IPS-18a (cell line): ENCODE results near the gene IFT88.
A peak's percentile ranks its signal among the peaks of the same experiment; 100 is the strongest.

Experiments used
- H3K27ac ChIP-seq: one replicate; pipeline ENCODE4 v1.5.1; 2013; ENCODE audit warnings: low read length
- H3K27me3 ChIP-seq: one replicate; pipeline ENCODE4 v1.6.1; 2013; ENCODE audit warnings: mild to moderate bottlenecking, low read length; ENCODE audit not compliant: control insufficient read depth, insufficient read depth
- H3K36me3 ChIP-seq: one replicate; pipeline ENCODE4 v1.6.1; 2013; ENCODE audit warnings: low read depth, low read length; ENCODE audit not compliant: control insufficient read depth
- H3K4me1 ChIP-seq: one replicate; pipeline ENCODE4 v1.6.1; 2013; ENCODE audit warnings: low read depth, low read length; ENCODE audit not compliant: control insufficient read depth
- H3K4me3 ChIP-seq: one replicate; pipeline ENCODE4 v1.5.1; 2013; ENCODE audit warnings: low read length
- H3K9ac ChIP-seq: one replicate; pipeline ENCODE4 v1.6.1; 2013; ENCODE audit warnings: mild to moderate bottlenecking, low read length, moderate library complexity
- H3K9me3 ChIP-seq: one replicate; pipeline ENCODE4 v1.6.1; 2013; ENCODE audit warnings: low read depth, low read length; ENCODE audit not compliant: control insufficient read depth

The IFT88 gene

GRCh38 chr13:20711301-20712044 is 144.5 kb downstream of the IFT88 start:
- H3K4me1 ChIP-seq, result peaks cover 12% of the 10 kb centered on the region

GRCh38 chr13:20713014-20713376 is 146.0 kb downstream of the IFT88 start:
- no peaks in the 10 kb centered on the region for H3K9me3 ChIP-seq
- H3K36me3 ChIP-seq, result no peaks in the 10 kb centered on the region
- peaks cover 42% of the 10 kb centered on the region for H3K27me3 ChIP-seq
- peak overlapping the region; percentile 36 for H3K4me3 ChIP-seq
- no peak overlapping the region for H3K27ac ChIP-seq
- peak overlapping the region; percentile 30 for H3K9ac ChIP-seq
- peaks cover 20% of the 10 kb centered on the region for H3K4me1 ChIP-seq

More at GRCh38 chr13:20711301-20712044, 144.5 kb downstream of the IFT88 start:
- Histone ChIP-seq H3K9ac (no peak overlapping the region), H3K27ac (no peak overlapping the region), H3K4me3 (no peak overlapping the region), H3K9me3 (no peaks in the 10 kb centered on the region), H3K27me3 (peaks cover 27% of the 10 kb centered on the region), H3K36me3 (no peaks in the 10 kb centered on the region)

GRCh38 chr13:20713751-20714150 is 146.8 kb downstream of the IFT88 start:
- Histone ChIP-seq H3K27ac (no peak overlapping the region), H3K36me3 (no peaks in the 10 kb centered on the region), H3K27me3 (peaks cover 44% of the 10 kb centered on the region), H3K4me3 (no peak overlapping the region), H3K4me1 (peaks cover 20% of the 10 kb centered on the region), H3K9ac (no peak overlapping the region), H3K9me3 (no peaks in the 10 kb centered on the region)

- H3K4me3 ChIP-seq, result no peak overlapping the region
- no peaks in the 10 kb centered on the region for H3K9me3 ChIP-seq
- peaks cover 20% of the 10 kb centered on the region for H3K4me1 ChIP-seq
- peaks cover 44% of the 10 kb centered on the region for H3K27me3 ChIP-seq
- H3K27ac ChIP-seq, result no peak overlapping the region
- no peaks in the 10 kb centered on the region for H3K36me3 ChIP-seq
- no peak overlapping the region for H3K9ac ChIP-seq
Observed at GRCh38 chr13:20714161-20714560, 147.2 kb downstream of the IFT88 start.

DNA sequence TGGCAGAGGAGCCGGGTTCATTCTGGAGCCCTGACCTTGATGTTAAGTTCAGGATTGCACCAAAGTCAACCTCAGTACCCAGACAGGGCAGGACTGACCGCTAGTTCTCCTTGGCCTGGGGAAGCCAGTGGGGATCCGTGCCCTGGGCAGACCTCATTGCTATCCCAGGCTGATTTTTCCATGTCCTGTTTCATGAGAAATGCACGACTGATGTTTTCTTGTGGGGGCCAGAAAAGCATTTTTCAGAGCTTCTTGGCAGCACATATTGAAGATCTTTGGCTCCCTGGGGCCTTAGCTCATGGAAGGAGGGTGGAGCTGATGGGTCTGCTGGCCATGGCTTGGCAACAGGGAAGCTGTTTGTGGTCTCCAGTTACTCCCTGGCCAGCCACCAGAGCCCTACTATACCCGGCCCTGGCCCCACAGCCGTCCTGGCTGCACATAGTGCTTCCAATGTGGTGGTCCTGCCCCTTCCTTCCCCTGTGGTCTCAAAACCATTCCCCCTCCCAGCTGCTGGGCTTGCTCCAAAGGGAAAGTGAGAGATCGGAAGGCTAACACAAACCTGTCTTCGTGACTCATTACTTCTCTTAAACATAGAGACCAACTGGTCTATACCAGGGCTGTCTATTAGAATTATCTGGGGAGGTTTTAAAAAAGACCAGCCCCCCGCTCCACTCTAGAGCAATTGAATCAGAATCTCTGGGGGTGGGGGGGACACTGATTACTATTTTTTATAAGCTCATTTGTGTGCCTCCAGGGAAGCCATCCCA is 147.8 kb downstream of the IFT88 start:
- no peaks in the 10 kb centered on the region for H3K36me3 ChIP-seq
- no peak overlapping the region for H3K9ac ChIP-seq
- no peak overlapping the region for H3K4me3 ChIP-seq
- peaks cover 50% of the 10 kb centered on the region for H3K27me3 ChIP-seq
- H3K27ac ChIP-seq, result no peak overlapping the region
- no peaks in the 10 kb centered on the region for H3K9me3 ChIP-seq
- peaks cover 20% of the 10 kb centered on the region for H3K4me1 ChIP-seq

- Histone ChIP-seq H3K27ac (no peak overlapping the region), H3K4me1 (peaks cover 20% of the 10 kb centered on the region), H3K4me3 (no peak overlapping the region), H3K9me3 (no peaks in the 10 kb centered on the region), H3K9ac (no peak overlapping the region), H3K27me3 (peaks cover 55% of the 10 kb centered on the region), H3K36me3 (no peaks in the 10 kb centered on the region)
Observed at GRCh38 chr13:20715330-20715712, 148.4 kb downstream of the IFT88 start.

GRCh38 chr13:20716951-20717350 is 150.0 kb downstream of the IFT88 start:
- H3K4me3 ChIP-seq, result peak overlapping the region; percentile 4

DNA sequence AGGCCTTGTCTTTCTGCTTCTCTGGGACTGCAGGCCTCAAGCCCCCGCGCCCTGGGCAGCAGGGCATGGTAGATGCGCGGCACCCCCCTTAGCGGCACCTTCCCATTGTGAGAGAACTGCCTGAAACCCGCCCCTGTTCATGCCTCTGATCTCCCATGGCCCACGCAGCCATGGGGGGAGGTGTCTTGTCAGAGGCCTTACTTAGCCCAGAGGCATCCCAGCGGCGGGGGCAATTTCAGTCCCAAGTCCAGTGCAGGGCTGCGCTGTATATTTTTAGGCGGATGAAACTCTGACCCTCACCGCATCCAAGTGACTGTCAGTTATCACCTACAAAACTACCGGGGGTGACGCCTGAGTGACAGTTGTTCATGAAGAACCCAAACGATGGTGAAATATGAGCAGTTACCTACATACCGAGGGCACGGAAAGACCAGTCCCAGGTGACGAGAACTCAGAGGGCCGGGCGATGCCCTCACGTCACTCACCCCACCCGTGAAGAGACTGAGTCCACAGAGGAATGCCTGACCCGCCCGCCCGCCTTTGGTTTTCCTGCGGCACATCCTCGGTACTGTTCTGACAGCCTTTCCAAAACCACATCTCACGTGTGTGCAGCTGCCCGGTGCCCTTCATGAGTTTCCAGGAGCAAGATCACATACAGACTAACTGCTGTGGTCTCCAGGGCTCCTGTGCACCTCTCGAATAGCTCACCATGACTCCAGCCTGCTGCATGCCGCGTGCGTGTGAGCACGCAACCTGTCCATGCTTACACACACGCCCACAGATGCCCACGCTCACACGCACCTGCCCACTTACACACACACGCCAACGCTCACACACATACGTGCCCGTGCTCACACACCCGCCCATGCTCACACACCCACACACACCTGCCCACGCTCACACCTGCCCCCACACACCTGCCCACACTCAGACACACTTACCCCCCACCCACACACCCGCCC is 150.9 kb downstream of the IFT88 start:
- Histone ChIP-seq H3K4me1 (peaks cover 15% of the 10 kb centered on the region), H3K9me3 (no peaks in the 10 kb centered on the region), H3K27ac (no peak overlapping the region), H3K36me3 (no peaks in the 10 kb centered on the region), H3K27me3 (peaks cover 79% of the 10 kb centered on the region), H3K9ac (no peak overlapping the region), H3K4me3 (no peak overlapping the region)

More at GRCh38 chr13:20716951-20717350, 150.0 kb downstream of the IFT88 start:
- peaks cover 17% of the 10 kb centered on the region for H3K4me1 ChIP-seq
- H3K9ac ChIP-seq, result no peak overlapping the region
- no peaks in the 10 kb centered on the region for H3K9me3 ChIP-seq
- no peak overlapping the region for H3K27ac ChIP-seq
- peaks cover 72% of the 10 kb centered on the region for H3K27me3 ChIP-seq
- no peaks in the 10 kb centered on the region for H3K36me3 ChIP-seq

GRCh38 chr13:20718958-20719566 is 152.1 kb downstream of the IFT88 start:
- Histone ChIP-seq H3K9ac (no peak overlapping the region), H3K27ac (no peak overlapping the region), H3K4me3 (no peak overlapping the region), H3K27me3 (peaks cover 72% of the 10 kb centered on the region), H3K4me1 (peaks cover 9% of the 10 kb centered on the region), H3K36me3 (no peaks in the 10 kb centered on the region), H3K9me3 (no peaks in the 10 kb centered on the region)

DNA sequence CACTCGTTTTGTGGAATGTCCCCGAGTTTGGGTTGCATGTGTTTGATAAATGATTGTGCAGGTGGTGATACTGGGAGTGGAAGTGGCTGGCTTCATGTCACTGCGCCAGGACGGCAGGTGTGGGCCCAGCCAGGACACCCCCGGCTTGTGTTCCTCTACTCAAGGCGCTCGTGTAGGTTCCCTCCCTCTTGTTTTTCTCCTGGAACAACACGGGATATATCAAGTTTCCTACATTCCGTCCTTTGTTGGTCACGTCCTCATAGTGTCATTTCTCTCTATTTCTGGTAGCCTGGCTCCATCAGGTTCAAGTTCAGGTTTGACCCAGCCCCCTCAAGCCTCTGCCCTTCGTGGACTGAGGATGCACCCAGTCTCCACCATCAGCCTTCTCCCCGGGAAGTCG is 152.8 kb downstream of the IFT88 start:
- H3K4me3 ChIP-seq, result no peak overlapping the region
- H3K36me3 ChIP-seq, result no peaks in the 10 kb centered on the region
- no peak overlapping the region for H3K9ac ChIP-seq
- H3K27me3 ChIP-seq, result peaks cover 67% of the 10 kb centered on the region
- H3K27ac ChIP-seq, result no peak overlapping the region
- H3K4me1 ChIP-seq, result peaks cover 9% of the 10 kb centered on the region
- H3K9me3 ChIP-seq, result no peaks in the 10 kb centered on the region

DNA sequence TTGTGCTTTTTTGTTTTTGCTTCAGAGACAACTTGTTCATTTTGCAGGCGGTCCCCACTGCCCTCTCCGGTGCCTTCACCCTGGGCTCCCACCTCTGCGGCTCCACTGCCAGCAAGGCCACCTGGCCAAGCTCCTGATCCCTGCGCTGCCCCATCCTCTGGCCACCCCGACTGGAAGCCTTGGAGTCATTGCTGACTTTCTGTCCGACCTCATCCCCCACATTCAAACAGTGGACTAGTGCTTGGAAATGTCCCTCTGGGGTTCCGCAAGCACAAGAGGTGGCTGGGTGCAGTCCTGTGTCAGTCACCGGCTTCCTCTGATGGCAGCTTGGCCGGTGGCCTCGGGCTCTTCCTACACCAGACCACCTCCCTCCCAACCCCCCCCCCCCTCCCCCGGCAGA is 153.5 kb downstream of the IFT88 start:
- no peak overlapping the region for H3K4me3 ChIP-seq
- no peak overlapping the region for H3K9ac ChIP-seq
- peaks cover 65% of the 10 kb centered on the region for H3K27me3 ChIP-seq
- no peaks in the 10 kb centered on the region for H3K36me3 ChIP-seq
- H3K4me1 ChIP-seq, result peaks cover 9% of the 10 kb centered on the region
- H3K27ac ChIP-seq, result no peak overlapping the region
- H3K9me3 ChIP-seq, result no peaks in the 10 kb centered on the region
